MCF 10A (cell line): ENCODE results near the gene ZNF665. TPM values are rescaled to one million over a fixed set of nuclear protein-coding genes. Genes with fewer than 3 reads are reported as not detected.
"Not testable (repeated sequence)": the region's sequence is repeated elsewhere in the genome, so short reads cannot be mapped to it uniquely, and the experiment has no call there.

Source experiments
- BruUV-seq: library from RNA; stranded (reverse); fragments of 400-500 nt; replicated peaks from 2 replicates; lab custom pipeline; 2021; lab: Mats Ljungman, UMichigan
- CTCF ChIA-PET: fragments of 300-600 bp; sonication (Branson Sonifier 250); formaldehyde crosslinking; extraction: SDS; loops from one replicate; lab custom pipeline; 2021; ENCODE audit warnings: antibody characterized with exemption, inconsistent platforms; lab: Yijun Ruan, JAX
- POLR2A ChIA-PET: fragments of 300-600, 350-650 bp; sonication (Branson Sonifier 250); formaldehyde crosslinking; extraction: SDS; loops from one replicate; lab custom pipeline; 2020; ENCODE audit warnings: antibody characterized with exemption, inconsistent platforms; lab: Yijun Ruan, JAX
- DNase-seq: peaks from one replicate; pipeline ENCODE4 v3.0.0-alpha.2; 2018; ENCODE audit not compliant: unreplicated experiment
- H3K27ac Mint-ChIP-seq: one replicate; pipeline ENCODE4 v1.8.0; 2022; ENCODE audit warnings: mild to moderate bottlenecking, low read depth, mixed read lengths; ENCODE audit not compliant: unreplicated experiment
- H3K27me3 Mint-ChIP-seq: one replicate; pipeline ENCODE4 v1.8.0; 2022; ENCODE audit warnings: mixed read lengths; ENCODE audit not compliant: insufficient read depth, unreplicated experiment
- H3K36me3 Mint-ChIP-seq: one replicate; pipeline ENCODE4 v1.8.0; 2022; ENCODE audit warnings: mild to moderate bottlenecking, moderate library complexity, mixed read lengths; ENCODE audit not compliant: insufficient read depth, unreplicated experiment
- H3K4me1 Mint-ChIP-seq: one replicate; pipeline ENCODE4 v1.8.0; 2022; ENCODE audit warnings: mixed read lengths; ENCODE audit not compliant: insufficient read depth, unreplicated experiment
- H3K4me3 Mint-ChIP-seq: one replicate; pipeline ENCODE4 v1.8.0; 2022; ENCODE audit warnings: mild to moderate bottlenecking, moderate library complexity, mixed read lengths; ENCODE audit not compliant: unreplicated experiment
- H3K9me3 Mint-ChIP-seq: one replicate; pipeline ENCODE4 v1.8.0; 2022; ENCODE audit warnings: mixed read lengths; ENCODE audit not compliant: unreplicated experiment
- intact Hi-C: fragments of 100-400 bp; cut with micrococcal nuclease; formaldehyde crosslinking; loops from 2 replicates; pipeline ENCODE4 v1.14.1; 2022
- total RNA-seq: library from RNA; stranded (reverse); gene quantifications from 2 replicates; pipeline ENCODE4 v1.2.3, GENCODE V29; 2022
- TF ChIP-seq, protein P1 (sequence below): fragments of 200-600 bp; IDR thresholded peaks from one replicate; pipeline ENCODE4 v1.8.0; 2022; ENCODE audit warnings: antibody characterized with exemption, mild to moderate bottlenecking; ENCODE audit not compliant: unreplicated experiment

ZNF665 gene
- total RNA-seq, 1 experiment from 2014 or later: not detected

GRCh38 chr19:53193535-53194222, 521 bp upstream of the ZNF665 start:
- Mint-ChIP-seq H3K27ac (no peak overlapping the region), H3K9me3 (peaks cover 33% of the 10 kb centered on the region), H3K27me3 (no peaks in the 10 kb centered on the region), H3K4me3 (no peak overlapping the region), H3K36me3 (no peaks in the 10 kb centered on the region), H3K4me1 (no peaks in the 10 kb centered on the region)
- DNase-seq: no peak
- no TSS peak for BruUV-seq
- CTCF ChIA-PET: interaction anchor here (0.7 kb wide), 3 partner anchors 279 to 919 kb away, joined by 3 read pairs; no protein-coding TSS in a partner anchor
- intact Hi-C loops: no loop called here
- POLR2A ChIA-PET: no interaction called here
- TF ChIP-seq, protein P1, sequence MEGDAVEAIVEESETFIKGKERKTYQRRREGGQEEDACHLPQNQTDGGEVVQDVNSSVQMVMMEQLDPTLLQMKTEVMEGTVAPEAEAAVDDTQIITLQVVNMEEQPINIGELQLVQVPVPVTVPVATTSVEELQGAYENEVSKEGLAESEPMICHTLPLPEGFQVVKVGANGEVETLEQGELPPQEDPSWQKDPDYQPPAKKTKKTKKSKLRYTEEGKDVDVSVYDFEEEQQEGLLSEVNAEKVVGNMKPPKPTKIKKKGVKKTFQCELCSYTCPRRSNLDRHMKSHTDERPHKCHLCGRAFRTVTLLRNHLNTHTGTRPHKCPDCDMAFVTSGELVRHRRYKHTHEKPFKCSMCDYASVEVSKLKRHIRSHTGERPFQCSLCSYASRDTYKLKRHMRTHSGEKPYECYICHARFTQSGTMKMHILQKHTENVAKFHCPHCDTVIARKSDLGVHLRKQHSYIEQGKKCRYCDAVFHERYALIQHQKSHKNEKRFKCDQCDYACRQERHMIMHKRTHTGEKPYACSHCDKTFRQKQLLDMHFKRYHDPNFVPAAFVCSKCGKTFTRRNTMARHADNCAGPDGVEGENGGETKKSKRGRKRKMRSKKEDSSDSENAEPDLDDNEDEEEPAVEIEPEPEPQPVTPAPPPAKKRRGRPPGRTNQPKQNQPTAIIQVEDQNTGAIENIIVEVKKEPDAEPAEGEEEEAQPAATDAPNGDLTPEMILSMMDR: no peak

DNA sequence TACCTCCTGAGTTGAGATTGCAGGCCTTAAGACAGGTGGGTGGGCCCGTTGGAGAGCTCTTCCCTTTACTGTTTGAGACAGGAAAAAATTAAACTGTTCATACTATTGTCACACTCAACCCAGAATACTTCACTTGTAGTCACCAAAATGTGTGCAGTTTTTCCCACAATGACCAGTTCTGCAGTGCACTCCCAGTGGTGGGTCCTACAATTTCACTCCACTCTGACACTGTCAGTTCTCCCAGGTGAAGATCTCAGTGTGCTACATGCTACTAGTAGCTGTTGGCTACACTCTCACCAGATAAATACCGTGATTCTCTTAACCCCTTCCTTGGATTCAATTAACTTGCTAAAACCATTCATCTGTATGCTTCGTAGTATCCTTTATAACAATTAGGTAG, 2.9 kb downstream of the ZNF665 start:
- no peak overlapping the region for H3K27ac Mint-ChIP-seq
- TF ChIP-seq, protein P1: no peak
- H3K4me3 Mint-ChIP-seq: no peak overlapping the region
- no peaks in the 10 kb centered on the region for H3K4me1 Mint-ChIP-seq
- ChIA-PET POLR2A (no interaction called here), CTCF (no interaction called here)
- intact Hi-C loops: no loop called here
- H3K27me3 Mint-ChIP-seq: no peaks in the 10 kb centered on the region
- H3K9me3 Mint-ChIP-seq: peaks cover 32% of the 10 kb centered on the region
- BruUV-seq: no TSS peak
- H3K36me3 Mint-ChIP-seq: no peaks in the 10 kb centered on the region
- DNase-seq: no peak

DNA sequence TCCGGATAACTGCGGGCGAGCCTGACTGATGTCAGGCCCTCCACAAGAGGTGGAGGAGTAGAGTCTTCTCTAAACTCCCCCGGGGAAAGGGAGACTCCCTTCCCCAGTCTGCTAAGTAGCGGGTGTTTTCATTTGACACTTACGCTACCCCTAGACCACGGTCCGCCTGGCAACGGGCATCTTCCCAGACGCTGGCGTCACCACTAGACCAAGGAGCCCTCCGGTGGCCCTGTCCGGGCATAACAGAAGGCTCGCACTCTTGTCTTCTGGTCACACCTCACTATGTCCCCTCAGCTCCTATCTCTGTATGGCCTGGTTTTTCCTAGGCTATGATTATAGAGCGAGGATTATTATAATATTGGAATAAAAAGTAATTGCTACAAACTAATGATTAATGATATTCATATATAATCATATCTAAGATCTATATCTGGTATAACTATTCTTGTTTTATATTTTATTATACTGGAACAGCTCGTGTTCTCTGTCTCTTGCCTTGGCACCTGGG, 3.4 kb downstream of the ZNF665 start:
- intact Hi-C loops, H3K27me3 Mint-ChIP-seq, POLR2A ChIA-PET, CTCF ChIA-PET, H3K36me3 Mint-ChIP-seq, H3K27ac Mint-ChIP-seq, H3K4me1 Mint-ChIP-seq, H3K4me3 Mint-ChIP-seq, BruUV-seq, DNase-seq: not testable (repeated sequence)
- H3K9me3 Mint-ChIP-seq: peaks cover 34% of the 10 kb centered on the region

- CTCF ChIA-PET, H3K27me3 Mint-ChIP-seq, DNase-seq, BruUV-seq, H3K4me3 Mint-ChIP-seq, H3K4me1 Mint-ChIP-seq, H3K36me3 Mint-ChIP-seq, POLR2A ChIA-PET, intact Hi-C loops, H3K27ac Mint-ChIP-seq: not testable (repeated sequence)
- H3K9me3 Mint-ChIP-seq: peaks cover 24% of the 10 kb centered on the region
These were observed 7.8 kb downstream of the ZNF665 start for GRCh38 chr19:53185155-53185882.
